RKO (cell line): Measurements from ENCODE around the gene ASPHD2.

Experiments
- DNase-seq: peaks from one replicate; pipeline ENCODE4 v3.0.0-alpha.2; 2016; ENCODE audit warnings: low spot score

The ASPHD2 gene

GRCh38 chr22:26476705-26477340 is 47.8 kb downstream of the ASPHD2 start:
- no peak for DNase-seq

GRCh38 chr22:26477341-26477731 is 48.3 kb downstream of the ASPHD2 start:
- DNase-seq = no peak

GRCh38 chr22:26479043-26479791 is 50.2 kb downstream of the ASPHD2 start:
- no peak for DNase-seq

DNA sequence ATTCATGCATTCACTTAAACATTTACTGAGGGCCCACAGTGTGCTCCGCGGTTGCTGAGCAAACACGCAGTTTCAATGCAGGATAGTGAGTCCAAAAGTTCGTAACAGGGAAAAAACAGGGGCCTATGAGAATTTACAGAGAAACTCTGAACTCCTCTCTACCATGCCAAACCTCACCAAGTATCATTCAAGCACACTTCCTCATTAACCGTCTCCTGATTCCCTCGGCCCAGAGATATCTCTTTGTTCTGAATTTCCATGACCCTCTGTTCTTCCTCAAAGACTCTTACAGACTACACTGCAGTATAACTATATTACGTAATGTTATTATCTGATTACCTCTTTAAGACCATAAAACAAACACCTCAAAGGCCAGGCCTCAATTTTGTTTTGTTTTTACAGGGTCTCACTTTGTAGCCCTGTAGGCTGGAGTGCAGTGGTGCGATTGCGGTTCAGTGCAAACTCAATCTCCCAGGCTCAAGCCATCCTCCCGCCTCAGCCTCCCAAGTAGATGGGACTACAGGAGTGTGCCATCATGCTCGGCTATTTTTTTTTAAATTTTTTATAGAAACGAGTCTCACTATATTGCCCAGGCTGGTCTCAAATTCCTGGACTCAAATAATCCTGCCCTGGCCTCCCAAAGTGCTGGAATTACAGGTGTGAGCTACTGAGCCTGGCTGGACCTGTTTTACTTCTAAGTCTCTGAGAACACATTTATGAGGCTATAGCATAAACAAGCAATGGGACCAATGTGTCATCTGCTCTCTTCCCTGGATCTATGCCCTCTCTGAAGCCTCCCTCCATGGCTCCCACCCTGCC is 50.9 kb downstream of the ASPHD2 start:
- DNase-seq = no peak

DNA sequence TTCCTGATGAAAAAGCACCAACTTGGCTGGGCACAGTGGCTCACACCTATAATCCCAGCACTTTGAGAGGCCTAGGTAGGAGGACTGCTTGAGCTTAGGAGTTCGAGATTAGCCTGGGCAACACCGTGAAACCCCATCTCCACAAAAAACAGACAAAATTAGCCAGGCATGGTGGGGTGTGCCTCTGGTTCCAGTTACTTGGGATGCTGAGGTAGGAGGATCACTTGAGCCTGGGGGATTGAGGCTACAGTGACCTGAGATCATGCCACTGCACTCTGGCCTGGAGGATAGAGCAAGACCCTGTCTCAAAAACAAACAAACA is 51.5 kb downstream of the ASPHD2 start:
- no peak for DNase-seq

DNA sequence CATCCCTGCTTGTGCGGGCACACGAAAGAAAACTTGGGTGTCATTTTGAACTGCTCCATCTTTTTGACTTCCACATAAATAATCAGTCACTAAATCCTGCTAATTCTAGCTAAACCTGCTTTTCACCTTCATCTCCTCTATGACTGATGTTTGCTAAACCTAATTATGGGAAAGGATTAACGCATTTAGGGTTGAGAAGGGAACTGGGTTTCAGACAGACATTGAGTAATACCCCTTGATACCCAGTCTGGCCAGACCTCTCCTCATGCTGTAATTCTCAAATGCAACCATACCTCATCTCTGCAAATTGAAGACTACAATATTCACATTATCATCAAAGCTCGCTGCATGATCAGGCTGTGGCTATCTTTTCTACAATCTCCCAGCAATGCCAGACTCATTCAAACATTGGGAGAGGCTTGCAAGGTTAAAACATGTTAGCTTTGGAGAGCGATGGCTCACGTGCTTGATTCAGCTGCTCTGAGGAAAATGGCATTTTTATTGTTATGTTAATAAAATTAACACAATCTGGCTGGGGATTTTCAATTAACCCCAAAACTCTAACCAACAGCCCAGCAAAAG is 52.1 kb downstream of the ASPHD2 start:
- DNase-seq = no peak

DNA sequence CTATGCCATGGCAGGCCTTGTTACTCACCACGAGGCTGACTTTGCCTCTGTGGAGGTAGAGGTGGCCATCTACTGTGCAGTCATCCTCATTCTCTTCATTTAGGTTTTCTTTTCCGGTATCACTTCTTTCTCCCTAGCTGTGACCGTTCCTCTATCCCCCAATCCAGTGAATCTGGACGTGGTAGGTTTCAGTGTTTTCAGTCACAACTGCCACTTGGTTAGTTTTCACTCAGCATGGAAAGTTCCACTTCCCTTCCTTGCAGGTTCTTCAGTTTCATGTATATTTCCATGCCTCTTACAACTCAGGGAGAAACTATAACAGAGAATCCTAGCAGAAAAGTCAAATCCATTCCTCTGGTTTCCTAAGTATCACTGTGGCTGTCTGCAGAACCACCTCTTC is 52.6 kb downstream of the ASPHD2 start:
- DNase-seq = no peak

DNA sequence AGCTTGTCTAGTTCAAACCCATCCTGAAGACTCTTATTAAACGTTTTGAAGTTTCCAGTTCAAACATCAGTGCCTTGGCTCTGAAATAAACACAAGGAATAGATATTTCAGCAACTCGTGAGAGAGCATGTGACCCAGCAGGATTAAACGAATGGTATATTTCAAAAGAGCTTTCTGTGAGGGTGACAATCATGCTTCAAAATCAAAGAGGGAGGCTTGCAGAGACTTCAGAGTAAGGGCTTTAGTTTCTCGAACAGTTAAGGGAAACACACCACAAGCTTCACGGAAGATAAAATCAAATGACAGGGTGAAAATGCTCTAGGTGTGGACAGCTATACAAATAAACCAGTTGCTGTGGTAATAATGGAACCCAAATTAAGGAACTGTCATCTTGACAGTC is 53.1 kb downstream of the ASPHD2 start:
- DNase-seq = no peak

- no peak for DNase-seq
These were observed 54.0 kb downstream of the ASPHD2 start for GRCh38 chr22:26483043-26483438.

- peak; percentile 91 for DNase-seq
These were observed 54.6 kb downstream of the ASPHD2 start, which contains the start of the genes HPS4 and SRRD for GRCh38 chr22:26483439-26484359. HPS4 (minus strand) TSS chr22:26483783; CDS start chr22:26481762, 2,021 bp downstream. SRRD (plus strand) TSS chr22:26483877; CDS start chr22:26483891, 14 bp downstream.

DNA sequence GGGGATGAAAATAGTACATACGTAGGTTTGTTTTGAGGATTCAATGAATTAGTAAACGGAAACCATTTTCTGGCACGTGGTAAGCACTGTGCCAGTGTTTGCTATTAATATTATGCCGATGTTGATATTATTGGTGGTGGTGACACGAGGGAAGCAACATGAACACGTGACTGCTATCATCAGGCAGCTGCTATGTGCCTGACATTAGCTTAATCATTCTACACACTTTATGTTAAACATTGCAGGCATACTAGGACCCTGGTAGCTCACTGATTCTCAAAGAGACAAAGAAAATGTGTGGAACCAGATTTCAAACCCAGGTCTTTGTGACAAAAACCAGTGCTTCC is 55.3 kb downstream of the ASPHD2 start:
- peak; percentile 60 for DNase-seq

DNA sequence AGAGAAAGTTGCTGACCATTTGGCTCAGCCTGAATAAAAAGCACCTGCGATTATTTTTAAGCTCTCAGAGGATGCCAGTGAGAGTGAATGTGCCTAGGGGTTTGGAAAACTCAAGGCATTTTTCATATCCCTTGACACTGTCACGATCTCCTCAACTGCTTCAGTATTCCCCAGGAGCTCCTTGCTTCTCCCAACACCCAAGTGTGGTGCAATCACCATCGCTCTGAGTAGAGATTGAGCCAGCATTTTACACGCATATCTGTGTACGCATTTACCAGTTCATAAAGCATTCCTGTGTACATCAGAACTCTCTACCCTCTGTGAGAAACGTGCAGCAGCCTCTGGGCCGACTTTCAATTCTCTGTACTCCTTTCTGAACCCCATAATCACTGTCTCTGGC is 56.0 kb downstream of the ASPHD2 start:
- peak; percentile 18 for DNase-seq

- no peak for DNase-seq
These were observed 56.8 kb downstream of the ASPHD2 start for GRCh38 chr22:26485806-26486390.

DNA sequence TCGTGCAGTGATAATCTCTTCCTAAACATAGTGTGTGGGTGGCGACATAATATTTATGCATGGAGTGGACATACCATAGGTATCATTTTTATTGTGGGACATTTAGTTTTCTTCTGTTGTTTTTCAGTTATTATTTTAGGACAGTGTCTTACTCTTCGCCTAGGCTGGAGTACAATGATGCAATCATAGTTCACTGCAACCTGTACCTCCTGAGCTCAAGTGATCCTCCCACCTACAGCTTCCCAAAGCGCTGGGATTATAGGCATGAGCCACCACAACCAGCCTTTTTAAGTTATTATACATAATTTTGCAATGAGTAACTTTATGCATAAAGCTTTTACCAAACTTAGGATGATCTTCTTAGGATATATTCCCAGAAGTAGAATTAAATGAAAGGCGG is 57.3 kb downstream of the ASPHD2 start:
- no peak for DNase-seq

DNA sequence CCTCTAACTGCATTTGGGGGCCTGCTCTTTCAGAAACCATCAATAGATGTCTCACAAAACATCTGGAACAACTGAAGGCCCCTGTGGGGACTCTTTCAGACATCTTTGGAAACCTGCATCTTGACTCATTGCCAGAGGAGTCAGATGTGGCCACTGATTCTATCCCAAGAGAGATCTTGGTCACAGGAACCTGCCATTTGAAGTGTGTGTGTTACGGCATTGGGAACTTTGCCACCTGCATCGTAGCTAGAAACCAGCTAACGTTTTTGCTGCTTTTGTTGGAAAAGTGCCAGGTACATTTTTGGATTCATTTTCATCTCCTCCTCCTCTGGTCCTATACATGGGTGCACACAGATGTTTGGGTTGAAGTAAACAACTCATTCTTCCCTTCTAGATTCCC is 58.9 kb downstream of the ASPHD2 start:
- DNase-seq = no peak

- DNase-seq = no peak
These were observed 60.5 kb downstream of the ASPHD2 start for GRCh38 chr22:26489447-26490036.

DNA sequence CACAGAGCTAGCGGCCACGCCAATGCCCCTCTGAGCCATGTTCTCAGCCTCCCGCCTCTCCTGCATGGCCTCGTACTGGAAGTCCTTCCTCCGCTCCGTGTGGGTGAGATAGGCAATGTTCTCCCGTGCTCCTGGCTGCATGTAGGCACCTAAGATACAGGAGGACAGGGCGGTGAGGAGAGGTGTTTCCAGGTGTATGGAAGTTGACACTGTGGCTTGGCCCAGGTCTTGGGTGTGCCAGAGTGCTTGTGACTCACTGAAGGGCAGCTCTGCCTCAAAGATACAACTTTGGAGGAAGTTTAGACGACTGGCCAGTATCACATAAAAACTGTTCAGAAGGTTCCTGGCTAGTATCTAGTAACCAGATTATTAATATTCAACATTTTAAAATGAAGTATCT is 63.2 kb downstream of the ASPHD2 start:
- DNase-seq = no peak

GRCh38 chr22:26494506-26494905 is 65.4 kb downstream of the ASPHD2 start:
- no peak for DNase-seq
